Prostate gland (tissue), 2 donors: ENCODE measurements around the gene PTDSS2.

Experiments used
- CTCF ChIP-seq, 4 experiments: fragments of 200-600 bp in 2 of 4; fragments of 450-650 bp in 2 of 4; sonication (generic) in 2 of 4; IDR thresholded peaks; 1 replicate in 3 of 4; 2 replicates in 1 of 4; pipeline ENCODE4 v1.5.1; 2016 to 2019; ENCODE audit warnings: antibody characterized with exemption in 4 of 4, mild to moderate bottlenecking in 2 of 4, moderate library complexity in 2 of 4
- POLR2A ChIP-seq: fragments of 450-650 bp; IDR thresholded peaks from one replicate; pipeline ENCODE4 v1.6.1; 2016; ENCODE audit warnings: antibody characterized with exemption, mild to moderate bottlenecking

- TF ChIP-seq CTCF (IDR thresholded peaks at IDR 0.05) (no peak), POLR2A (no peak)
These were observed 79.0 kb downstream of the PTDSS2 start for GRCh38 chr11:528815-529727.
